ENCODE measurements around the gene ATP1B1.

DNA sequence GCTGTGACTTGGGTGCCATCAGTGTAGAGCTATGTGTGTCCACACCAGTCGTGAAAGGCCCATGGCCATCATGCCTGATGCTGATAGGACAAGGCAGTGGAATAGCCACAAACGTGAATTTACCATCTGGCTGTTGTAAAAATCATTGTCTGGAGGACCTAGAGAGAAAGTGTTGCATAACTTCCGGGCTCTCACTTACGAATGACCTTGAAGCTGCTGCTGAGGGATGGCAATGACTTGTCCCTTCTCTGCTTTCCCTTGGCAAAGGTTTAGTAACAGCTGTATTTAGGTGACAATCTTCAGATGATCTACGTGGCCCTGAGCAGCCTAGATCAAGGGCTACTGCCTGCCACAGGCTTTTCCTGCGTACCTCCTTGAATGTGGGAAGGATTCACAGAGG lies 5.8 kb downstream of the ATP1B1 start:
- TF ChIP-seq, protein P1, sequence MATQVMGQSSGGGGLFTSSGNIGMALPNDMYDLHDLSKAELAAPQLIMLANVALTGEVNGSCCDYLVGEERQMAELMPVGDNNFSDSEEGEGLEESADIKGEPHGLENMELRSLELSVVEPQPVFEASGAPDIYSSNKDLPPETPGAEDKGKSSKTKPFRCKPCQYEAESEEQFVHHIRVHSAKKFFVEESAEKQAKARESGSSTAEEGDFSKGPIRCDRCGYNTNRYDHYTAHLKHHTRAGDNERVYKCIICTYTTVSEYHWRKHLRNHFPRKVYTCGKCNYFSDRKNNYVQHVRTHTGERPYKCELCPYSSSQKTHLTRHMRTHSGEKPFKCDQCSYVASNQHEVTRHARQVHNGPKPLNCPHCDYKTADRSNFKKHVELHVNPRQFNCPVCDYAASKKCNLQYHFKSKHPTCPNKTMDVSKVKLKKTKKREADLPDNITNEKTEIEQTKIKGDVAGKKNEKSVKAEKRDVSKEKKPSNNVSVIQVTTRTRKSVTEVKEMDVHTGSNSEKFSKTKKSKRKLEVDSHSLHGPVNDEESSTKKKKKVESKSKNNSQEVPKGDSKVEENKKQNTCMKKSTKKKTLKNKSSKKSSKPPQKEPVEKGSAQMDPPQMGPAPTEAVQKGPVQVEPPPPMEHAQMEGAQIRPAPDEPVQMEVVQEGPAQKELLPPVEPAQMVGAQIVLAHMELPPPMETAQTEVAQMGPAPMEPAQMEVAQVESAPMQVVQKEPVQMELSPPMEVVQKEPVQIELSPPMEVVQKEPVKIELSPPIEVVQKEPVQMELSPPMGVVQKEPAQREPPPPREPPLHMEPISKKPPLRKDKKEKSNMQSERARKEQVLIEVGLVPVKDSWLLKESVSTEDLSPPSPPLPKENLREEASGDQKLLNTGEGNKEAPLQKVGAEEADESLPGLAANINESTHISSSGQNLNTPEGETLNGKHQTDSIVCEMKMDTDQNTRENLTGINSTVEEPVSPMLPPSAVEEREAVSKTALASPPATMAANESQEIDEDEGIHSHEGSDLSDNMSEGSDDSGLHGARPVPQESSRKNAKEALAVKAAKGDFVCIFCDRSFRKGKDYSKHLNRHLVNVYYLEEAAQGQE (IDR thresholded peaks at IDR 0.05; ENCODE audit: insufficient read depth in 1 of 2, low read depth in 2 of 2, low read length in 2 of 2), result no peak
- no peak for TF ChIP-seq POLR2AphosphoS5 (IDR thresholded peaks at IDR 0.05; ENCODE audit: low read depth, low read length)
- TF ChIP-seq TAF1 (IDR thresholded peaks at IDR 0.05; ENCODE audit: borderline replicate concordance, insufficient read depth, low read length), result no peak

Data from PFSK-1 (cell line).